Measurements from ENCODE around the gene CCNDBP1.
"Not testable (repeated sequence)": the region's sequence is repeated elsewhere in the genome, so short reads cannot be mapped to it uniquely, and the experiment has no call there.

CCNDBP1 gene, protein sequence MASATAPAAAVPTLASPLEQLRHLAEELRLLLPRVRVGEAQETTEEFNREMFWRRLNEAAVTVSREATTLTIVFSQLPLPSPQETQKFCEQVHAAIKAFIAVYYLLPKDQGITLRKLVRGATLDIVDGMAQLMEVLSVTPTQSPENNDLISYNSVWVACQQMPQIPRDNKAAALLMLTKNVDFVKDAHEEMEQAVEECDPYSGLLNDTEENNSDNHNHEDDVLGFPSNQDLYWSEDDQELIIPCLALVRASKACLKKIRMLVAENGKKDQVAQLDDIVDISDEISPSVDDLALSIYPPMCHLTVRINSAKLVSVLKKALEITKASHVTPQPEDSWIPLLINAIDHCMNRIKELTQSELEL

DNA sequence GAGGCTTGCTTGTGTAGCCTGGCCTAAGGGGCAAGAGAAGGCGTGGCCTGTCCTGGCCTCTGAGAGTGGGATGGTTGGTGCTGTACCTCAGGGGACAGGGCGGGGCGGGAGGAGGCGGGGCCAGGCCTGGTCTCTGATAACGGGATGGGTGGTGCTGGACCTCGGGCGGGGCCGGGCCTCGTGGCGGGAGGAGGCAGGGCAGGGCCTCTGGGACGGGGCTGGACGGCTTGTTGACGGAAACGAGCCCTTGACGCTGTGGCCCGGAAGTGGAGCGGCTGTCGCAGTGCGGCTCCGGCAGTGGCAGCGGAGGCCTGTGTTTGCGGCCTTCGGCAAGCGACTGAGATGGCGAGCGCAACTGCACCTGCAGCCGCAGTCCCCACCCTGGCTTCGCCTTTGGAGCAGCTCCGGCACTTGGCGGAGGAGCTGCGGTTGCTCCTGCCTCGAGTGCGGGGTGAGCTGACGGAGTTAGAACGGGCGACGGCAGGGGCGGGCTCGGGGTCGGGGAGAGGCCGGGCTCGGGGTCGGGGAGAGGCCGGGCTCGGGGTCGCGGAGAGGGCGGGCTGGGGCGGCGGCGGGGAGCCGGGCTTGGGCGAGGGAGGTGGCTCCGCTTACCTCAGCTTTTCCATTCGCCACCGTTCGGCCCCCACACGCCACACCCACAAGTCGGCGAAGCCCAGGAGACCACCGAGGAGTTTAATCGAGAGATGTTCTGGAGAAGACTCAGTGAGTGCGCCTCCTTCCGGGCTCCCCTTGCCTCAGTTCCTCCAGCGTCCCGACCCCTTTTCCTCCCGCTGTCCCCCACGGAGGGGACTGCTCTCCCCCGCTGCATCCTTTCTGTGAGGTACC, at the start of gene CCNDBP1:
TSS of gene CCNDBP1 (plus strand) at position 247 of the 846 bp plus-strand sequence. CDS start at position 343, 96 bp downstream.
- peak; percentile 85 for DNase-seq

DNA sequence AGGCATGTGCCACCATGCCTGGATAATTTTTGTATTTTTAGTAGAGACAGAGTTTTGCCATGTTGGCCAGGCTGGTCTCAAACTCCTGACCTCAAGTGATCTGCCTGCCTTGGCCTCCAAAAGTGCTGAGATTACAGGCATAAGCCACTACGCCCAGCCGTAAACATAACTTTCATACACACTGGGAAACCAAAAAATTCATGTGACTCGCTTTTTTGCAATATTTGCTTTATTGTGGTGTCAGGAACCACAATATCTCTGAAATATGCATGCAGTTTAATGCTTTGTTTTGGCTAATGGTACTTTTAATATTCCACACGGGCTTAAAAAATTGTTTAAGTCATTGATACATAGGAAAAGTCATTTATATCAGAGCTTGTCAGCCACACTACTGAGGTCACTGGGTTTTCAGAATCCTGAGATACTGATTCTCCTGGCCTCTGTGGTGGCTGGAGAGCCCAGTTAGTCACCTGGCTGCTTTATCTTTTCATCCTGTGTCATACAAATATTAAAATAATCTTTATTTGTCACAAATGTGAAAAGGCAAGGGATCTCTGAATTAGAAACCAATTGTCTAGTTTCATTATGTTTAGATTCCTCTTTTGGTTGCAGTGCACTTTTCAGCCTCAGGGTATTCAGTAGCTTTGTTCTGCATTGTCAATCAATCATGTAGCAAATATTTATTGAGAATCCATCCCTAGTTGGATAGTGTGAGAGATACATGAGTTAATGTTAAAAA, 41.8 kb upstream of the CCNDBP1 start:
- no peak for DNase-seq

DNA sequence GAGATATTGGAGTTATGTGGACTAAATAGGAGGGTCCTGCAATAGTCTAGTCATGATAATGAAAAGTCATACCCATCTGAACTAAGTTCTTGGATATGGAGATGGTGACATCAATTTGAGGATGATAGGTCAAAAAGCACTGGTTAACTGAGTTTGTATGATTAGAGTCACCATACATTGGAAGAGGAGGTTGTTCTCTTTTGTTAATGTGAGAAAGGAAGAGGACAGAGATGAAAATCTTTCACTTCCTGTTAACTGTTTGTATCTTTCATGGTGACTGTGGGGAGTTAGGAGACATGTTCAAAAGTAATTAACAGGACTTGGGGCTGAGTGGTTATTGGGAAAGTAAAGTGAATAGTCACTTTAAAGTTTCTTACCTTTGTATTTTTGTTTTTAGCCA, 40.7 kb upstream of the CCNDBP1 start:
- no peak for DNase-seq

DNA sequence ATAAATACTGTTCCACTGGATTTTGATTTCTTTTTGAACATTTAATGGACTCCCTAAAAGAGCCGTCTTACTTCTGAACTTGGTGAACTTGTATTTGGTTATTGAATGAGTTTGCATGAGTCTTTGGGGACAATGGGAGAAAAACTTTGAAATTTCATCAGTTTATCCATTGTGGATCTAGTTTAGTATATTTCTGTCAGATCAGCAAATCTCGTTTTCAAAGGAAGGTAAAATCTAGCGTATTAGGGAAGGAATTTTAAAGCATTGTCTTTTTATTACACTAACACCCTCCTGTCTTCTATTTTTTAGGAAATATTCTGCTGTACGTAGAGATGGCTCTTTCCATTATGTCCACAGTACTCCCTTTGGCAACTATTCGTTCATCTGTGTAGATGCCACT, 39.0 kb upstream of the CCNDBP1 start:
- DNase-seq = no peak

DNA sequence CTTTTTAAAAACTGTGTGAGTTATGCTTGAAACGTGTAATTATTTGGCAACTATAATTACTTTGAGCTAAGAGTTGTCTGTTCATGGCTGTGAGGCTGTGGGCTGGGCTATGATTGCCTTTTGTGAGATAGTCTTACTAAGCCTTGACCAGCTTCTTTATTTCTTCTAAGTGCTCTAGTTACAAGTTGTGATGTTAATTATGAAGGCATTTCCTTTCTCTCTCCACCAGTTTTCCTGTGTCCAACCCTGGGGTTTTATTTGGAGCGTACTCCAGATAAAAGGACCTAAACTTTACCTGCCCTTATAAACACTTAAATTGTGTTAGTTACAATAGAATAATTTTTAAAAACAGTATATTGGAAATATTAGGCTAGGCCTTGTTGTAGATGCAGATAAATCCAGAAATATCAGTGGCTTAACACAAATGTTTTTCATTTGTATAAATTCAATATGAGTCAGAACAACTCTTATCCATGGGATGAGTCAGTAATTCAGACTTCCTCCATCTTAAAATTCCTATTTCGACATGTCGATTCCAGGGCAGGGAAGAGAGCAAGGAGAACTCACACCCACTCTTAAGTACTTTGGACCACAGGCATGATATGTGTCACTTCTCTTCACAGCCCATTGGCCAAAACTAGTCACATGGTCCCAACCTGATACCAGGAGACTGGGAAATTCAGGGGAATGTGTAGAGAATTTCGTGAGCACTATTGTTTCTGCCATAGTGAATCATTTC, 34.8 kb upstream of the CCNDBP1 start:
- DNase-seq = no peak

DNA sequence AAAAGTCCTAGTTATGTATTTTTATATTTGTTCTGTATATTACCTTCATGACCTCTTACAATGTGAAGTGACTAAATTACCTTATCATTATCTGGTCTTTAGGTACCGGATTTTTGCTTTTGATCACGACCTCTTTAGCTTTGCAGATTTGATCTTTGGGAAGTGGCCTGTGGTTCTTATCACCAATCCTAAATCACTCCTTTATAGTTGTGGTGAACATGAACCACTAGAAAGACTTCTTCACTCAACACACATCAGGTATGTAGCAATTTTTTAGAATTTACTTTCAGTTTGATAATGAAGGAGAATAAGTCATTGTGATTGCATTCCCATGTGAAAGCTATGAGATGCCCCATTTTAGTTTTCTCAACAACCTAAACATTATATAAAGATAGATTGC, 33.5 kb upstream of the CCNDBP1 start:
- DNase-seq = no peak

DNA sequence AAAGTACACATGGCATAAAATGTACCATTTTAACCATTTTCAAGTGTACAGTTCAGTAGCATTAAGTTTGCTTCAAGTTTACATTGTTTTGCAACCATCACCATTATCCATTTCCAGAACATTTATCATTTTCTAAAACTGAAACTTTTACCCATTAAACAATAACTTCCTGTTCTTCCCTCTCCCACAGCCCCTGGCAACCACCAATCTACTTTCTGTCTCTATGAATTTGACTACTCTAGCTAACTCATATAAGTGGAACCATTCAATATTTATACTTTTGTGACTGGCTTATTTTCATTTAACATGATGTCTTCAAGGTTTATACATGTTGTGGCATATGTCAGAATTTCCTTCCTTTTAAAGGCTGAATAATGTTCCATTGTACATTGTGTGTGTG, 31.9 kb upstream of the CCNDBP1 start:
- no peak for DNase-seq

DNA sequence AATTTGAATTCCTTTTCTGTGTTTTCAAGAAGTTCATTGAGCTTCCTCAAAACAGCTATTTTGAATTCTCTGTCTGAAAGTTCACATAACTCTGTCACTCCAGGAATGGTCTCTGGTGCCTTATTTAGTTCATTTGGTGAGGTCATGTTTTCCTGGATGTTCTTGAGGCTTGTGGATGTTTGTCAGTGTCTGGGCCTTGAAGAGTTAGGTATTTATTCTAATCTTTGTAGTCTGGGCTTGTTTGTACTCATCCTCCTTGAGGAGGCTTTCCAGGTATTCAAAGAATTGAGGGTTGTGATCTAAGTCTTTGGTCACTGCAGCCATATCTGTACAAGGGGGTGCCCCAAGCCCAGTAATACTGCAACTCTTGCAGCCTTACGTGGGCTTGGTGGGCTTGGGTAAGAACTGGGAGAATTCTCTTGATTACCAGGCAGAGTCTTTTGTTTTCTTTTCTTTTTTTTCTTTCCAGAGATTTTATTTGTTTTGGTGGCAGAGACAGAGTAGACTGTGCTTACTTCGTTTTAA, 19.3 kb upstream of the CCNDBP1 start:
- DNase-seq = no peak

DNA sequence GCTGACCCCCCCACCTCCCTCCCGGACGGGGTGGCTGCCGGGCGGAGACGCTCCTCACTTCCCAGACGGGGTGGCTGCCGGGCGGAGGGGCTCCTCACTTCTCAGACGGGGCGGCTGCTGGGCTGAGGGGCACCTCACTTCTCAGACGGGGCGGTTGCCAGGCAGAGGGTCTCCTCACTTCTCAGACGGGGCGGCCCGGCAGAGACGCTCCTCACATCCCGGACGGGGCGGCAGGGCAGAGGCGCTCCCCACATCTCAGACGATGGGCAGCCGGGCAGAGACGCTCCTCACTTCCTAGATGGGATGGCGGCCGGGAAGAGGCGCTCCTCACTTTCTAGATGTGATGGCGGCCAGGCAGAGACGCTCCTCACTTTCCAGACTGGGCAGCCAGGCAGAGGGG, 17.9 kb upstream of the CCNDBP1 start:
- DNase-seq = not testable (repeated sequence)

DNA sequence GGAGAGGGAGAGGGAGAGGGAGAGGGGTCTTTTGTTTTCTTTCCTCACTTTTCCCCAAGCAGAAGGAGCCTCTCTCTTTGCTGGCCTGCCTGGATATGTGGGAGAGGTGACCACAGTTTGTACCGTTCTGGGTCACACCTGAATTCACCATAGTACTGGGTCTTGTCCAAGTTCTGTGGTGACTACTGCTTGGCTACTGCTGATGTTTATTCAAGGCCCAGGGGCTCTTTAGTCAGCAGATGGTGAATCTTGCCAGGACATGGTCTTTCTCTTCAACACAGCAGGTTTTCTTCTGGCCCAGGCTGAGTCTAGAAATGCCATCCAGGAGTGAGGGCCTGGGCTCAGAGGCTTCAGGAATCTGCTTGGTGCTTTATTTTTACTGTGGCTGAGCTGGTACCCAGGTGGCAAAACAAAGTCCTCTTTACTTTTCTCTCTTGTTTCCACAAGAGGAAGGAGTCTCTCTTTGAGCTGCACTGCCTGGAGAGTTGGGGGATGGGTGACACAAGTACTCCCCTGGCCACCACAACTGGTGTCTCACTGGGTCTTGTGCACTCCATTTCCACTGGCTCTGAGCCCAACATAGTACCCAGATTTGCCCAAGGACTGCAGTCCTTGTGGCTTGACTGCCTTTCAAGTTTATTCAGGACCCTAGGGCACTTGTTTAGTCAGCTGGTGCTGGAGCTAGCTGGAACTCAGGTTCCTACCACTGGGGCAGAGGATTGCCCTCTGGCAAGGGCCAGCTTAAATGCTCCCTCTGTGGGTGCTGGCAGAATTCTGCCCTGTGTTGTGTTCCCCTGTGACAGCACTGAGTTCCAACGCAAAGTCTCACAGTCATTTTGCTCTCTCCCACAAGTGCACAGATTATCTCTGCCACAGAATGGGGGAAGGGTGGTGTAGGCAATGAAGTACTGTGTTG, 16.8 kb upstream of the CCNDBP1 start:
- no peak for DNase-seq

DNA sequence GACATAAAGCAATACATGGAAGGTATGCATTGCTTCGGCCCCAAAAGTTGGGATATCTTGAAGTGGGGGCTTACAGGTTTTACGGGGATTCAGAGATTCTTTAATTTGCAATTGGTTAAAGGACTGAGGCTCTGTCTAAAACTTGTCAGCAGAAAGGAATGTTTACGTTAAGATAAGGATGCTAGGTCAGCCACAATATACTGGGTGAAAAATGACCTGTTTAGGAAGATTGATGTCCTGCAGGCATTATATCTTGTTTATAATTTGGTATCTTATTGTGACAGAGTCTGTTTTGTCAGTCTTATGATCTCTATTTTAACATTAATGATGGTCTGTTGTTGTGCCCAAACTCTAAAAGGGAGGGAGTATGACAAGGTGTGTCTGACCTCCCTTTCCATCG, 15.3 kb upstream of the CCNDBP1 start:
- DNase-seq = no peak

DNA sequence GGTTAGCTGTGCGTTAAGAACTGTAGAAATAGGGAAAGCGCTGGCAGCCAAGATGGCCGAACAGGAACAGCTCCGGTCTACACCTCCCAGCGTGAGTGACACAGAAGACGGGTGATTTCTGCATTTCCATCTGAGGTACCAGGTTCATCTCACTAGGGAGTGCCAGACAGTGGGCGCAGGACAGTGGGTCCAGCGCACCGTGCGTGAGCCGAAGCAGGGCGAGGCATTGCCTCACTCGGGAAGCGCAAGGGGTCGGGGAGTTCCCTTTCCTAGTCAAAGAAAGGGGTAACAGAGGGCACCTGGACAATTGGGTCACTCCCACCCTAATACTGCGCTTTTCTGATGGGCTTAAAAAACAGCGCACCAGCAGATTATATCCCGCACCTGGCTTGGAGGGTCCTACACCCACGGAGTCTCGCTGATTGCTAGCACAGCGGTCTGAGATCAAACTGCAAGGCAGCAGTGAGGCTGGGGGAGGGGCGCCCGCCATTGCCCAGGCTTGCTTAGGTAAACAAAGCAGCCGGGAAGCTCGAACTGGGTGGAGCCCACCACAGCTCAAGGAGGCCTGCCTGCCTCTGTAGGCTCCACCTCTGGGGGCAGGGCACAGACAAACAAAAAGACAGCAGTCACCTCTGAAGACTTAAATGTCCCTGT, 9.4 kb upstream of the CCNDBP1 start:
- not testable (repeated sequence) for DNase-seq

DNA sequence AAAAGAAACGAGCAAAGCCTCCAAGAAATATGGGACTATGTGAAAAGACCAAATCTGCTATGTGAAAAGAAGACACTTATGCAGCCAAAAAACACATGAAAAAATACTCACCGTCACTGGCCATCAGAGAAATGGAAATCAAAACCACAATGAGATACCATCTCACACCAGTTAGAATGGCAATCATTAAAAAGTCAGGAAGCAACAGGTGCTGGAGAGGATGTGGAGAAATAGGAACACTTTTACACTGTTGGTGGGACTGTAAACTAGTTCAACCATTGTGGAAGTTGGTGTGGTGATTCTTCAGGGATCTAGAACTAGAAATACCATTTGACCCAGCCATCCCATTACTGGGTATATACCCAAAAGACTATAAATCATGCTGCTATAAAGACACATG, 8.1 kb upstream of the CCNDBP1 start:
- DNase-seq = not testable (repeated sequence)

DNA sequence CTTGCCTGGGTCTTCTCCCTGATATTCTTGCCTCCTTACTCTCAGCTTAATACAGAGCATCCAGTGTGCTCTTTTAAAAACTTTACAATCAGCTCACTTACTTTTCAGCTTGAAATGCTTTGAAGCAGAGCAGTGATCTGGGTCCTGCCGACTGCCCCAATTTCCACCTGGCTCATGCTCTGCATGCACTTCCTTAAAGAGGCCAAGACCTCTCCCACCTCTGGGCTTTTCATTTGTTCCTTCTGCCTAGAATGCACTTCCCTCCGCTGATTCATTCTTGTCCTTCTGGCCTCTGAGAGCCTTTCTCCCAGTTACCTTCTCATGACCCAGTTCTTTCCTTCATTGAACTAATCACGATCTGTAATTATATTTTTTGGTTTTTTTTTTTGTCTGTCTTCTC, 1.9 kb upstream of the CCNDBP1 start:
- no peak for DNase-seq

DNA sequence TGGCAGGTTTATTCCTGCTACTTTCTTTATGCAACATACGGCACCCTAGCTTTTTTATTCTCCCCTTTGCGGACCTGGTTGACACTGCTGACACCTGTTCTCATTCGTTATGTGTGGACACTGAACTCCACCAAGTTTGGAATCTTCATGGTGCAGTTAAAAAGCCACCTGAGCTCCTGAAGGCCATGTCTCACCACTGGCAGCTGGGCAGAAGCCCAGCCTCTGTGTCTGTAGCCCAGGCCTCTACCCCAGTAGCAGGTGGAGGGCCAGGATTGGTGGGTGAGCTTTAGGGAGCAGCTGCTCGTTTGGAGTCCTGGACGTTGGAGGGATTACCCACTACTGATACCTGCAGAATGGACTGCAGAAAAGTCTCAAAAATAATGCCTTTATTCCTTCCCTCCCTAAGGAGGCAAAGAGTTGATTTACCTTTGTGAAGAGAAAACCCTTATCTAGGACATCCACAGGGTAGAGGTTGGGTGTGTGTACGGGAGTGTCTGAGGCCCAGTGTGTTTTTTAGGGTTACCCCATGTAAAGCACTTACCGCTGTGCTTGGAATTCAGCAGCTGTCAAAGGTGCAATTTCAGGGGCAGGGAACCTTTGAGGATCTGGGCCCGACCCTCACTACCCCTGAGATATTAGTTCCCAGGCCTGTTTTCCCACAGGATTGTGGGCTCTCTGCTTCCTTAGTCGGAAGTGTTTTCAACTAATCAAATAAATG, 637 bp upstream of the CCNDBP1 start:
- DNase-seq = no peak

DNA sequence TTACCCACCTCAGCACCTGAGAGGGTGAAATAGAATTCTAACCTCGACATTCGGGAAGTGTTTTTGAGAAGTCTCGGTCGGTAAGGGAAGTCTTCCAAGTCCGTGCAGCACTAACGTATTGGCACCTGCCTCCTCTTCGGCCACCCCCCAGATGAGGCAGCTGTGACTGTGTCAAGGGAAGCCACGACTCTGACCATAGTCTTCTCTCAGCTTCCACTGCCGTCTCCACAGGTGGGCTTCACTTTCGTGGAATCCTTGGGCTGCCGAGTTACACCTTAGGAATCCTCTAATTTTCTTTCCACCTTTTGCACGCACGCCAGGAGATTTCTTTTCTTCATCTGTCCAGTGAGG, 775 bp downstream of the CCNDBP1 start:
- DNase-seq = no peak

DNA sequence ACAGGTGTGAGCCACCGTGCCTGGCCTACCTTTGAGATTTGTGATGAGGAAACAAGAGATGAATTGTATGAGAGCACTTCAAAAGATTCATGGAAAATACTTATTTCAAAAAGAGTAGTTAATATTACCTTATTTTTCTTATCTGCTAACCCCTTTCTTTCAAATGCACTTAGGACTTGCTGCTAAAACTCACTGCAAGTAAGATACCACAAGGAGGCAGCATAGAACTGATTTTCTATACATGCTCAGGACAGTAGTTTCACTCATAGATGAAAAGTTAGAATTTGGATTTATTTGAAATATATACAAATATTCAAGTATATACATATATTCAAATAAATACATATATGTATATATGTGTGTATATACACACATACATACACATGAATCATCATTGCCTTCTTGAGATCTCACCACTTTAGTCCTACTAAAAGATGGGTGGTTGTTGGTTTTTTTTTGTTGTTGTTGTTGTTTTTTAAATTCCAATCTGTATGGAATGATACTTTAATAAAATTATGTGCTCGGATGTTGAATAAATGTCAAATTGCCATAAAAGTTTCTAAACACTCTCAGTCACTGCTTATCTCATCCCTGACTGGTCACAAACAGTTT, 2.4 kb downstream of the CCNDBP1 start:
- no peak for DNase-seq

DNA sequence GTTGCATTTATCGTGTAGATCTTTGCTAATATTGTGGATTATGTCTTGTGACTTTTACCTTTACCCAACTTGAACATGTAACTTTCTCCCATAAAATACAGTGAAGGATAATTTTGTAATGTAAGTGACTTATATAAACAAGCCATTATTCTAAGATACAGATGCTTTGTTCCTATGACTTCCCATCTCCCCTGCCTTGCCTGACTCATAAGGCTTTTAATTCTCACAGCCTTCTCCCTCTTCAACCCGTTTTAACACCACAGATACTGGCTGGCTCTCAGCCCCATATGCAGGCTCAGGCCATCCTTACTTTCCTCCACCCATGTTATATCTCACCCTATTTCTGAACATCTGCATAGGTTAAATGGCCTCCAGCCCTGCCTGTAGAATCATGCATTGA, 4.1 kb downstream of the CCNDBP1 start:
- no peak for DNase-seq

DNA sequence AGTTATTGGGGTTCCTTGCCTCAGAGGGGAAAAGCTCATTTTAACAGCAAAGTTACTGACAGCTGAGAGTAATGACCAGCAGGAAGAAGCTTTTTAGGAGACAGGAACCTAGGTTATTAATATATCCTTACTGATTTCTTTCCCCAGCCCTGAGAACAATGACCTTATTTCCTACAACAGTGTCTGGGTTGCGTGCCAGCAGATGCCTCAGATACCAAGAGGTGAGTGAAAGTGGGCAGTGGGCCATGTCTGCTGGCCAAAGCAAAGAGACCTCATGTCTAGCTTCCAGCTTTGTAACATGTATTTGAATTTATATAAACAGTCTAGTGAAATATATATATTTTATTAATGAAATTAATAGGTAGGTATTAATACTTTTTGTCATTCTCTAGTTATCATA, 5.0 kb downstream of the CCNDBP1 start:
- DNase-seq = no peak

DNA sequence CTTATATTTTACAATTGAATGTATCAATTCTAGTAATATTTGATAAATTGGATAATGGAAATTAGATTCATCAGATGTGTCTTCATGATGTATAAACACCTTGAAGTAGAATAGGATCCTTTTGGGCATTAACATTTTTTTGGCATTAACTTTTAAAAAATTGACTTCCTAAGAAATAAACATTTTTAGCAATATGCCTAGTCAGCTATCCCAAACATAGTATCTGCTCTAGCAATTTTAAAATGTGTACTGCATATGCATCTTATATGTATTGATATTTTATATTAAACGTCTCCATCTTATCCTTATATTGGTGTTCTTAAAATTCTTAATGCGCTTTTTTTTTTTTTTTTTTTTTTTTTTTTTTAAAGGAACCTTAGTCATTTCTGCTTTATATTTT, 8.5 kb downstream of the CCNDBP1 start:
- DNase-seq = no peak

Data from stimulated activated CD4-positive, alpha-beta T cell treated with anti-CD3 and anti-CD28 coated beads, Interleukin-4, amount 100 ng/mL, for 1 hour (primary cell).